NCI-H345 treated with DMSO at 0.1 percent for 48 hours (cell line): ENCODE measurements around the gene STARD8.
"Not testable (repeated sequence)": the region's sequence is repeated elsewhere in the genome, so short reads cannot be mapped to it uniquely, and the experiment has no call there.

Source experiments
- DNase-seq: peaks from one replicate; lab custom pipeline; 2025; ENCODE audit not compliant: unreplicated experiment; lab: John Stamatoyannopoulos, UW

STARD8 gene

DNA sequence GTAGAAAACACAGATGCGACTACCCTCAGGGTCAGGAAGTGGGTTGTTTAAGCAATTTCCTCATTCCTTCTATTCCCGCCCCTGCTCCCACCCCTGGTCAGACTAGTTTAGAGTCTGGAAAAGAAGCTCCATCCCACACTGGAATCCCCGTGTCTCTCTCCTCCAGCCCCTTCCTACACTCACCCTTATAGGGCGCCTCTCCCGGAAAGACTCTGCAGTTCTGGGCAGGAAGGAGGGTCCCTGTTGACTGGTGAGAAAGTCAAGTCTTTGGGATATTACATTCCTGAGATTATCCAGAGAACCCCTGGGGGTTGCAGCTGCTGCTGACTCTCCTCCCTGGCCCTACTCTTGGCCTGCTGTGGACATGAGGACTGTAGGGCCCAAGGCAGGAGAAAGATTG is 11.9 kb downstream of the STARD8 start:
- DNase-seq = no peak

DNA sequence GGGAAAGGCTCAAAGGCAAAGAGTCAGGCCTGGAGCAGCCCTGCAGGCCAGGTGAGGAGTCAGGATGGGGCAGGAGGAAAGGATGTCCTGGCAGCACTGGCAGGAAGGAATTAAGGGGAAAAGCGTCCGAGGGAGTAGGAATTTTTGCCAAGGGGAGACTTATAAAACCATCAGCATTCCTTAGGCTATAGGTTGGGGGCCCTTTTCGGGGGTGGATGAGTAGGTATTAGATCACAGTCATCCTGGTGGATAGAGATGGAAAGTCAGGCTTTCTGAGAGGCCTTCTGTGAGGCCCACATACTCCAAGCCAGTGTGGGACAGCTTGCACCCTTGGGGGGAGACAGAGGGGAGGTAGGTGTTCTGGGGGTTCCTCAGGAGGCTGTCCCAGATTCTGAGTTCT is 12.3 kb downstream of the STARD8 start:
- DNase-seq = no peak

DNA sequence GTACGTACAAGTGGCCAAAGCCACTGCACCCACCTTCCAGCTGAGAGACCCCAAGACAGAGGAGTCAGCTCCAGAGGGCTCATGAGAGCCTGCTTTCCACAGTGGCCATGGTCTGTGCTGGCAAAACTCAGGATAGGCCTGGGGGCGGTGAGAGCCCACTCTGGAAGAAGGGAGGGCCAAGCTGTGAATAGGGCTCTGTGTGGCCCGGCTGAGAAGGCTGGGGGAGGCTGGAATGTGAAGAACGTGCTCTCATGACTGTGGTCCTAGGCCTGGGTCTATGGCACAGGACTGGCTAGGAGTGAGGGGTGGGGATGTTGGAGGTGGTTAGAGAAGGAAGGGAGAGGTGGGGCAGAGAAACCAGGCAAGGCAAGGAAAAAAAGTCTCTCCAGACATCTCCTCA is 13.3 kb downstream of the STARD8 start:
- no peak for DNase-seq

DNA sequence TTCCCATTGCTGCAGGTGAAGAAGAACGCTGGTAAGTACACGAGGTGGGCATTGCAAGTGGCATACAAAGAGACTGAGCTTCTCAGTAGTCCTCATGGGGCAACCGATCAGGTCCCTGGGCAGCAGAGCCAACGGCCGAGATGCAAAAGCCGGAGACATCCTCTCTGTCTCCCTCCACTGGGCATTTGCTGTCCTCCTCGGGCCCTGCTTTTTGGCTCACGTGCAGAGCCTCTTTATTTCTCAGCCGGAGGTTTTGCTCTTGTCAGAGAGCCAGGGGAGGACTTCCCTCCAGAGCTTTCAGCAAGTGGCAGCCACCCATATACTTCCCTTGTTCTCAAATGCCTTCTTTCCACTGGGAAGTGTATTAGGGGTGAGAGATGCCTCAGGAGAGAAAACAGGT is 18.0 kb downstream of the STARD8 start:
- DNase-seq = no peak

DNA sequence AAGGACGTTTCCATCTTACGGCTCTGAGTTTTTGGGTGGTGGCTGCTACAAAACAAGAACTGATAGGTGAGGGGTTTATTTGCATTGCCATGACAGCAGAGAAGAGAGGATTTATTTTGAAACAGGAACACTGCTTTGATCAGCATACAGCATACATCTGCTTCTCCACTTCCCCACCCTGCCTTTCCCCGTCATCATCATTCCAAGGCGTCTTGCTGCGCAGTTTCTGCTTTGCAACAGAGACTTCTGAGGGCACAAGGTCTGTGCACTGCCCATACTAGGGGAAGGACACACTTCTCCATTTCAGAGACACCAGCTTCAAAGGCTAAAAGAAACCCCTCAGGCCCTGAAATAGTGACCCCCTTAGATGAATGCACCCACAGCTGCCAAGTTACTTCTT is 19.1 kb downstream of the STARD8 start:
- no peak for DNase-seq

DNA sequence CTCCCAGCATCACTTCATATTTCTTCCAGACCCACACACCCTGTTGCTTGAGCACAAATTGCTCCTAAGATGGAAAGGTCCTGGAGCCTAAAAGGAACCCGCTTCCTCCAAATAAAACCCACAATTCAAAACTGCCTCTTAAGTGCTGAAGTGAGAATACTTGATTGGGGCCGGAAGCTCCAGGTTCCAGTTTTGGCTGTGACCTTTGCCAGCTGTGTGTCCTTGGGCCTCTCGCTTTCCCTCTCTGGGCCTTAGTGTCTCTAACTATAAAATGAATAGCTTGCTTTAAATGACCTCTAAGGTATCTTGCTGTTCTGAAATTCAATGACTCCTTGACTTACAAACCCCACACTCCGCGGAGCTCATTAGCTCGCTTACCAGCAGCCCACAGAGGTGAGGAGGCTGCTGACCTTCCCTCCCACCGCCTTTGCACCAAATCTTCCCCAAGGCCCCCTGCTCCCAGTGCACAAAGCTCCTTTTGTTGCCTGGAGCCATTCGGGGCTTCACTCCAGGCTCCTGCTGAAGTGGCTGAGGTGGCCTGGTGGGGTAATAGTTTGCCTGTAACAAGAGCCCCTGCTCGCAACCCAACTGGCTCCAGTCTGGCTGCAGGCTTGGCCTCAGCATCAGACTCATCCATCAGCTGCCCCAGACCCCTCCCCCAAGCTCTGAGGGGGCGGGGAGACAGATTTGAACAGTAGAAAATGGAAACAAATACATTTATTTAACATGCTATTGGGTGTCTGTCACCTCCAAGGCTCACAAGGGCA is 21.8 kb downstream of the STARD8 start:
- DNase-seq = no peak

DNA sequence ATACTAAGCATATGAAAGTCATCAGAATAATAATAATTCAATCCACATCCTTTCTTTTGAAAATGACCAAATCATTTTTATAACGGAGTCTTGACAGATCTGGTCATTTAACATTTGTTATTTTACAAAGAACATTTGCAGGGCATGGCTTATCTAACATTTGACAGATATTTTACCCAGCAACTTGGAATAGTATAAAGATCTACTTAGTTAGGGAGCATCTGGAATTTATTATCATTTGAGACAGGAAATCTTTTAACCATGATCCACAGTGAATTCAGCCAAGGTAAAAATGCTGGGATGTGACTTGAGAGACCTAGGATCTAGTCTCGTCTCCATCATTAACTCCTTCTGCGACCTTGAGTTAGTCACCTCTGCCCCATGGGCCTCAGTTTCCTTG is 22.4 kb downstream of the STARD8 start:
- no peak for DNase-seq

DNA sequence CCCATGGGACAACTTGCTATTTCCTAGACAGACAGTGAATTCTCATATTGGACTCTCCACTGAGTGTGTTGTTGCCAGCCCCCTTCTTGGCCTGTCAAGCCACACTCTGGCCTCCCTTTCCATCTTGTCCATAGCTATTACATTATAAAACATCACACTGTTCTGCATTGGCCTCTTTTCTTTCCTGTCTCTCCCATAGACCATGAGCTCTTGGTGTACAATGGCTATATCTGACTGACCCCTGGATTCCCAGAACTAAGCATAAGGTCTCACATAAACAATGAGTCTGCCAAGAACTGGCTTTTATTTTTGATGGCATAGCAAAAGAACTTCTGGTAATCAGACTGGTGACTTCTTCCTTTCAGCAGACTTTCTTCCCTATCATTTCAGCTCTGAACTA is 23.8 kb downstream of the STARD8 start:
- DNase-seq = no peak

DNA sequence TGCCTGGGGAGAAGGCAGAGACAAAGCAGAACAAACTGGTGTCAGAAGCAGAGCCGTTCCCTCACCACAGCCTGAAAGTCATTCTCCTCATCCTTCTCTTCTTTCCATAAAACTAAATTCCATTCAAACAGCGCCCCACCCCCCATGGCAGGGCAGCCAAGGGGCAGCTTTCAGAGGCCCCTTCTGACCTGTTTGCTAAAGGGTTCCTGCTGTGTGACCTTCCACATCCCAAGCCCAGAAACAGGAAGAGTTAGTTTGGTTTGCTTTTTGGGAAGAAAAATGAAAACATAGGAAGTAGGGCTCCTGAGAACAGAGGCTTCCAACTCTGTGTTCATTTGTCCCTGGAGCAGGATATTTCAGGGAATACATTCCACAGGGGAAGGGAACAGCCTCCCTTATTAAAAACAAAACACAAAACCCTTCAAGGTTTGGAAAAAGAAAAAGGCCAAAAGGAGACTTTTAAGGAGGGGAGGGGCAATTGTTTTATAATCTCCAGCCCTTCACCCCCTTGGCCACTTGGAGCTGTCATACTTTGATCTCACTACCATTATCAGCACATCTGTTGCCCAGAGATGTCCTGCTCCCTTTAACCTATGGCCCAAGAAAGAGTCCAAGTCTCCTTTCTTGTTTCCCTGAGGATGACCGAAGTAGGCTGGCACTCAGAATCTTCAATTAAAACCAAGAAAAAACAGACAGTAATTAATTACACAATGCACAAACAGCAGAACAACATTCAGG is 25.3 kb downstream of the STARD8 start:
- no peak for DNase-seq

DNA sequence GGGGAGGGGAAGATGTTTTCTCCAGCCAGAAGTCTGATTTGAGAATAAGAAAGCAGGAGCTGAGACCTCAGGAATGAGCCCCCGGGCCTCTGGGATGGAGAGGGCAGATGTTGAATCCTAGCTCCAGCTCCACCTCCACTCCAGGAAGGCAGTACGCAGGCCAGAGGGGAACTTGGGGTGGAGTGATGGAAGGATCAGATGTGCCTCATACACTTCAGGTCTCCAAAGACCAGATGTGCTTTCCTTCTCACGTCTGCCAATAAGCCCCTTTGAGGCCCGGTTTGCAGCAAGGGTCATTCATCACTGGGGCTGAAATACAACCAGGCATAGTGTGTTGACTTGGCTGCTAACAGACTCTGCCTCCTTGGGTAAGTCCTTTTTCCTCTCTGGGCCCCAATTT is 28.1 kb downstream of the STARD8 start:
- no peak for DNase-seq

DNA sequence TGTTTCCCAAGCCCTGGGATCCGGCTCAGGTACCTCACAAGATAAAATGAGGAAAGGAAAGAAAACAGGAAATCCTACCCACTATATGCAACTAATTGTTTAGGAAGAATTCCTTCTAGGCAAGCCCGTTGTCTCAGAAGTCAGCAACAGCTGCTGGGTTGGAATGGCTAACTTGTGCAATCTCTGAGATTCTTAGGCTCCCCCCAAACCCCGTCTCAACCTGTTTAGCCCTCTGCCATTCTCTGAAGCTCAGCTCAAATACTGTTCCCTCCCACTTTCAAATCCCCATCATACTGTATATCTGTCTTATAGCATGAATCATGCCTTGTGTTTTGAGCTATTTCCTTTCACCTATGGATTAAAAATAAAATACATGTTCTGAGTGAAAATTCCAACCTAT is 28.9 kb downstream of the STARD8 start:
- no peak for DNase-seq

DNA sequence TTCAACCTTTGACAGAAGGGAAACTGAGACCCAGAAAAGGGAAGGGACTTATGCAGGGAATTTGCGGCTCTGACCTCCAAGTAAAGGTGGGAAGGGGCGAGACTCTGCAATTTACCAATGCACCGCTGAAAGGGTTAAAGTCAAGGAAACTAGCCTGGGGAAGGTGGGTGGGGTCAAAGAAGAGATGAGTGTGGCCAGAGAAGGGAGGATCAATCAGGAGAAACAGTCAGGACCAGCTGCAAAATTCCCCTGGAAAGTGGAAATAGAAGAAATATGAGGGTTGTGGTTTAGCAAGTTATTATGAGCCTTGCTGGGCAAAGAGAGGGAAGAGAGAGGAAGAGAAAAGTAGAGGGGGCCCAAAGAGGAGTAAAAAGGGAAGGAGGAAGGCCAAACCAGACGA is 30.5 kb downstream of the STARD8 start:
- DNase-seq = no peak

DNA sequence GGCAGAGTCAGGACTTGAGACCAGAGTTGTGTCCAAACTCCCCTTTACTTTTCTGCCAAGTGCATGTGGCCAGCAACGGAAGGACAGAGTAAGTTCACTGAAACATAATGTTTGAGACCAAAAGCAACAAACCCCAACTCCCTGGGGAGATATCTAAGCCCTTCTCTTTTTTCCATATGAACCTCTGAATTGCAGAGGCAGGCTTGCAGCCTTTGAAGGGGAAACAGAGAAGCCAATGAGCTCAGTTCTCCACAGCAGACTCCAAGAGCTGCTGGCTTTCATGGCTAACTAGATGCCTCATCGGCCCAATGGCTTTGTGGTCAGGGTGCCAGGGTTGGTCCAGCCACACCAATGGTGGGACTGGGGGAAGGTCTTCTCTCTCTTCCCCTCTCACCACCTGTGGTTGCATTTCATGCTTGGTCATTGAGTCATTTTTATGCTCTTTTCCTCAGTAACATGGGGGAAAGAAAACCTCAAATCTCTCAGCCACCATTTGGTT is 34.0 kb downstream of the STARD8 start:
- no peak for DNase-seq

DNA sequence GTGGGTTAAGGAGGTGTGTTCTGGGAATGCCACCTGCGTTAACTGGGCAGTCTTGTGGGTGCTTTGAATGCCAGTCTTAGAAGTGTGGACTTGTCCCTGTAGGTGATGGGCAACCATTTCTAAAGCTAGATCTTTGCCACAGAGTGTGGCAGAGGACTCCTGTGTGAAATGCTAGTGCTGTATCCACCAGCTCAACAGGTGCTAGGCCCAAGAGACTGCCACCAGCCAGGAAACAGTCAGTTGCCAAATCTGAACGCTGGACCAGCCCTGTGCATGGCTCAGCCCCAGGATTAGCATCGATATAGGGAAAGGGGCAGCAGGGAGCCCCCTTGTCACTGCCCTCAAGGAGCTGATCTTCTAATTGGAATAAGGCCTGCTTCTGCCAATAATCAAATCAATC is 35.3 kb downstream of the STARD8 start:
- DNase-seq = no peak

DNA sequence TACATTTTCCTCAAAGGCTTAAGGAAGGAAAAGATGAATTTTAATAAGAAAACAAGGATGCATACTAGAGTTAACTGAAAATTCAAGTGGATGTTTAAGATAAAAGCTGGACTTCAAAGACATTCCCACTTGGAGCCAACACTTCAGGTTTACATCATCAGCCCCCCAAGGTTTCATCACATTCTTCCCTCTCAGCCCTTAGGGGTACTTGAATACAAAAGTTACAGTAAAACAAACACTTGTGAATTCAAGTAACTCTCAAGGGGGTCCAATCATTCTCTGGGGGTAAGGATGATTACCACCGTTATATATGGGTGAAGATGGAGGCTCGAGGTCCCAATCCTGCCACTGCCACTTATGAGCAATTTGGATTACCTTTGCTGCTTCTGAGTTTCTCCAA is 36.1 kb downstream of the STARD8 start:
- DNase-seq = no peak

DNA sequence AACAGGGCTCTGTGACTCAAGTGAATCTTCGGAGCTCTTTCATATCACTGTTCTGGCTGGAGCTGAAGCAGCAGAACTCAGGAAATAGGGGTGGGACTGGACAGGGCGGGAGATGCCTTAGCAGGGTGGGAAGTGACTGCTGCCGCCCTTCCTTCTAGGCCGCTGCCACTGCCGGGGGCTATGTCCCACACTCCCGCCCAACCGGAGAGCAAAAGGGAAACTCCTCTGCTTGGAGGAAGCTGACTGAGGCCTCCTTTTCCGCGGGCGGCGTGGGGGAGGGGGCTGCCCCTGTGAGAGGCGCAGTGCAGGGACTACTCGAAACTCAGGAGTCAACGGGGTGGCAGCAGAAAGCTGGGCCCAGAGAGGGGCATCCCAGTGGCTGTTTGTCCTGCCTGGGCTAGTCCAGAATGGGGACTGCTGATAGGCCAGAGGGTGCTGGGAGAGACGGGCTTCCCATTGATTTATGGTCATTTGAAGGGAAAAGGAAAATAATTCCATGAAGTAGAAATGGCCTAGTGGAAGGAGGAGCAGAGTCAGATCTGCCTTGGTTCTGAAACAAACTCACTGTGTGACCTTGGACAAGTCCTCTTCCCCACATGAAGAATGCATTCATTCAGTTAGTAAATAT is 36.9 kb downstream of the STARD8 start:
- no peak for DNase-seq

DNA sequence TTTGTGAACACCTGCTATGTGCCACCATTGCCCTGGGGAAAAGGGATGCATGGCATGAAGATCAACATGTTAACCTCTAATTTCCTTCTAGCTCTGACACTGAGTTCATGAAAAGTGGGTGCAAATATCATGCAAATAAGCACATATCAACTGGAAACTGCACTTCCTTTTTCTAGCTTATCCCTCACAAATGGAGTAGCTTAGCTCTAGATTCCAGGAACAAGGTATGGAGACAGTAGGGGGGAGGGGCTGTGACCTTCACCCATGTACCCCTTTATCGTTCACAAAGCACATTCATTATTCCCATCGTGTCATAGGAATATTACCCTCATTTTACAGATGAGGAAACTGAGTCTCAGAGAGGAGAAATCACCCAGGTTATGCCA is 37.4 kb downstream of the STARD8 start:
- DNase-seq = no peak

DNA sequence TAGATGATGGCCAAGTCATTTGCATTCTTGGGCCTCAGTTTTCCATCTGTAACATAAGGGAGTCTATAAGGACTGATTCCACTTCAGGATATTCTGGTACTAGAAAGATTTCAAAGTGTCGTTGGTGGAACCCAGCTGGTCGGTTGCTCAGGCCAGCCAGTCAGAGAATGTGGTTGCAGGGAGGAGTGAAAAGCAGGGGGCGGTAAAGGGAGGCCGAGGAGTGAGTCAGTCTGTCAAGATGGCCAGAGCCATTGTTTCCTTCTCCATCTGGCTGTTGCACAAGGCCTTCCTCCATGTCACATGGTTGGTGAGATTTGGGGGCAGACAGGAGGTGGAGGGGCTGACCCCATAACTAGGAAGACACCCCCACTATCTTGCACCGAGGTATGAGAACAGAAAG is 38.2 kb downstream of the STARD8 start:
- DNase-seq = no peak

DNA sequence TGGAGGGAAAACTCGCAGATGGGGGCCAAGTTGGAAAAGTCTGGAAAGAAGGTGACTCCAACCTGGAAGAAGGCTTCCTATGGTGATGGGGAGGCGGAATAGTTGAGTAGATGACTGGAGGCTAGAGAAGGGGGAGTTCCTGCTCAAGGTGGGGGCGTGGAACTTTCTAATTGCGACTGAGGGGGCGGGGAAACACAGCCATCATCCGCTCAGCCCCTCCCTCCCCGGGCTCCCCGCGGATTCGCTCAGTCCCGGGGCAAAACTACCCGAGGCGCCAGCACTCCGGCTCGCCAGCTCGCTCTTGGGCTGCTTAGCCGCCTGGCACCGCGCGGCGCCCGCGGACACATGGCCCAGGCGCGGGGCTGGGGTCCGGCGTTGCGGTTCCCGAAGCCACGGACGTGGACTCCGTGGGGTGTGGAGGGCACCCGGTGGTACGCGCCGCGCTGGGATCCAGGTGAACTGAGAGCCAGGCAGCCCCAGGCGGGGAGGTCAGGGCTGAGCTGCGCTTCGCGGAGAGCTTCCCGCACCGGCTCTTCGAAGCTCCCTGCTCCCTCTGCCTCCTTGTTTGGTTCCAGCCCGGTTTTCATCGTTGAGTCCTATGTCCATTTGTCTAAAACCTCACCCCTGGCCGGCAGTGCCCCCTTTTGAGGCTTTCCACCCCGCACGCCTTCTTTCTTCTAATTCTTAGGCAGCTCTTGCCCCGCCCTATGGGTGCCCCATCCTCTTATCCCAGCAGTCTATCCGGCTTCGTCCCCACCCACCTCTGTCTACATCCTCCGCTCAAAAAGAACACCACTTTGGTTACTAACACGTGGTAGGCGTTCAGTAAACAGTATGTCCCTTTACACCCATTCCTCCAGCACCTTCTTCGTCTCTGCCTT is 38.9 kb downstream of the STARD8 start:
- DNase-seq = no peak

DNA sequence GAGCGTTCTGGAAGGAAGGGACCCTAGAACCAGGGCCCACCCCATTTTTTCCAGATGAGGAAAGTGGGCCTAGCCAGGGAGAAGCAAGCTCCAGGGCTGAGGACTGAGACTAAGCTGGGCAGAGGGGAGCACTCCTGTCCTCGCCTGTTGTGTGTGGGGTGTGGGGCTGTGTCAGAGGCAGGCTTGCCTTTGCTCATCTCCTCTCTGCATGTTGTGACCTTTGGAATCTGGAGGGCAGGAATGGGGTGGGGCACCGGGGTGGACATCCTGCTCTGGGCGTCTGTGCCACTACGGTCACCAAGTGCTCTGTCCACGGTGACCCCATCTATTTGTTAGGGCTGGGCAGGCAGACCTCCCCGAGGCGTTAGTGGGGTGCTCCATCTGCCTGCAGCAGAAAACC is 41.5 kb downstream of the STARD8 start:
- DNase-seq = not testable (repeated sequence)

DNA sequence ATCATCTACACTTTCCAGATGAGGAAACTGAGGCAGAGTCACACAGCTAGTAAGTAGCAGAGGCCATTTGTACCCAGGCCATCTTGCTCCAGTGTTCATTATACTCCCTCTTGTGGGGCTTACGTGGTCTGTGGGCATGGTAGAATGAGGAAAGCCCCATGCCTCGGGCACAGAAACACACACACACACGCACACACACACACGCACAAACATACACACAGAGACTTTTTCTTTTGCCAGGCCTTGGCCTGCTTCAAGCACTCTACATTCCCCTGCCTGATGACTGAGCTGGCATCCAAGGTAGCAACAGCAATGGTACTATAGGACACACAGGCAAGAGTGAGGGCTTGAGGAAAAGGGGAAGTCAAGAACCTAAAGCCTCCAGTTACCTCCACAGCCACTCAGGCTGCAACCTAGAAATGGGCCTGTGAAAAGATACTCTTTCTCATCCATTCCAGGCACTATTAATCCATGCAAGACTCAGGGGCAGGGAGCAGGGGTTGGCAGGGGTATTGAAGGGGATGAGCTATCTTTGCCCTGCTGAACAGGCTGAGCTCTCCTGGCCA is 43.6 kb downstream of the STARD8 start:
- no peak for DNase-seq
